CD4-positive, alpha-beta T cell treated with Interleukin-17A for 4 hours (primary cell): Measurements from ENCODE around the gene TMEM74B.

Experiments
- DNase-seq: peaks from one replicate; pipeline ENCODE4 v3.0.0-alpha.2; 2020; ENCODE audit warnings: mixed read lengths

TMEM74B gene

DNA sequence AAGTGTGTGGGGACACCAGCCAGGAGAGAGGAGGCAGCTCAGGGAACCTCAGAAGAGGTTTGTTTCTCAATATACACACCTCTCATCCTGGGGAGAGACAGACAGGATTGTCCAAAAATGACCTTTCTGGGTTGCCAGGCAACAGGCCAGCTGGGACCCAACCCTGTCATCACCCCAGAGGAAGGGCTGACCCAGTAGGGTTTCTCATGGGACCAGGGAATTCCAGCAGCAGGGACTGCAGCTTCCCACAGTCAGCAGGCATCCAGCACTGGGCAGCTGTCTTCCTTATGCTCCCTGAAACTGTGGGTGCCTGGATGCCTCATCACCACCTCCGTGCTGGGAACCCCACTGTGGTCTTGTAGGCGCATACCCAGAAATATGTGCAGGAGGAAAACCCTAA is 19.8 kb upstream of the TMEM74B start:
- no peak for DNase-seq

GRCh38 chr20:1204113-1204512 is 19.3 kb upstream of the TMEM74B start:
- no peak for DNase-seq

GRCh38 chr20:1203630-1204029 is 18.8 kb upstream of the TMEM74B start:
- no peak for DNase-seq

- no peak for DNase-seq
Measured at GRCh38 chr20:1202762-1203504, 18.2 kb upstream of the TMEM74B start, which contains the start of gene C20orf202. C20orf202 (plus strand) TSS chr20:1203454; CDS start chr20:1203586, 132 bp downstream.

DNA sequence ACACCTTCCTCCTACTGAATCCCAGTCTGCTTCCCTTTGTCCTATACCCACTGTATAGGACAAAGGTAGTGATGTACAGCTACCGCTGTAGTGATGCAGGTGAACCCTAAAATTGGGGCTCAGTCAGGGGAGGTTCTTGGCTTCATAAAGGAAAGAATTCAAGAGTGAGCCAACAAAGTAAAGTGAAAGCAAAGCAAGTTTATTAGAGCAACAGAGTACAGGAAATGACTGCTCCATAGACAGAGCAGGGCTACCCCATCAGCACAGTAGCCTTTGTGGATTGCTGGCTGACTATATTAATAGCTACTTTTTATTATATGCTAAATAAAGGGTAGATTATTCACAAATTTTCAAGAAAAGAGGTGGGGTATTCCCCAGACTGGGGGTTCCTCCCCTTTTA is 15.2 kb upstream of the TMEM74B start:
- DNase-seq = no peak

- DNase-seq = no peak
Measured at GRCh38 chr20:1199212-1199873, 14.6 kb upstream of the TMEM74B start.

DNA sequence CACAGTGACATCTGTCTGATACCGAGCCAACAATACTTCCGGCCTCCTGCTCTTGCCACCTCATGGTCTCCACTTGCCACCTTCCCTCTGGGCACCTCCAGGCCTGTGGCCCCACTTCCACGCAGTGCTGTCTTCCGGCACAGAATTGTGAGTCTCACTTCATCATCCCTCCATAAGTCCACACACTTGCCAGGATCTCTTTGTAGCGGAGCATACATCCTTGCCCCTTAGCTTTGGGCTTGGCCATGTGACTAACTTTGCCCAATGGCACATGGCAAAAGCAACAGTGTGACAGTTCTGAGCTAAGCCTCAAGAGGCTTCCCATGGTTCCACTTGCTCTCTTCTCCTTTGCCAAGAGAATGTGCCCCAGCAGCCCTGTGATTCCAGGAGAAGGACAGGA is 14.0 kb upstream of the TMEM74B start:
- DNase-seq = no peak

- no peak for DNase-seq
Measured at GRCh38 chr20:1197801-1198200, 13.0 kb upstream of the TMEM74B start.

- no peak for DNase-seq
Measured at GRCh38 chr20:1196634-1197033, 11.9 kb upstream of the TMEM74B start.

DNA sequence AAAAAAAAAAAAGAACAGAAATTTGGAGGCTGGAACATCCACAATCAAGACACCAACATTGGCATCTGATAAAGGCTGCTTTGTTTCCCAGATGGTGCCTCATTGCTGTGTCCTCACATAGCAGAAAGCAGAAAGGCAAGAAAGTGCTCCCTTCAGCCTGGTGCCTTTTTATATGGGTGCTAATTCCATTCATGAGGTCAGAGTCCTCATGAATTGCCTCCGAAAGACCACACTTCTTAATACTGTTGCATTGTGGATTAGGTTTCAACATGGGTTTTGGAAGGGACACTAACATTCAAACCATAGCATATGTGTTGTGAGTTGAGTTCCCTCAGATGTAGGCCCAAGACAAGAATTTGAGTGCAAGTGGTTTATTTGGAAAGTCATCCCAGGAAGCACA is 10.4 kb upstream of the TMEM74B start:
- DNase-seq = no peak

- DNase-seq = no peak
Measured at GRCh38 chr20:1191299-1191698, 6.5 kb upstream of the TMEM74B start.

DNA sequence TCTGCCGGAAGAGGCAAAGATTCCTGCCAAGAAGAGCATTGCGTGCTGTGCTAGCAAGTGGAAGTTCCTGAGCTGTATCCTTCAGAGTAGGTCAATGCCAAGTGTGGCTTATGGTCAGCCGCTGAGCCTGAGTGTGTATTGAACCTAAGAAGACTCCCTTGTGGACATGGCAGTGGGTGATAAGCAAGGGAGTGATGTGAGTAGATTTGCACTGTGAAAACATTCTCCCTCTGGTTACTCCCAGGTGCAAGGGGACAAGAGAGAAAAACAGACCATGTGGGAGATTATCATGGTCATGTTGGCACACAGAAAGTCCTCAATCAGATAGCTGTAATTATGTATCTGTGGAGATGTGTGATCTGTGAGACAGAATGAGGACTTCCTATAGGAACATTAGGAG is 6.1 kb upstream of the TMEM74B start:
- DNase-seq = no peak

- DNase-seq = no peak
Measured at GRCh38 chr20:1189827-1190226, 5.0 kb upstream of the TMEM74B start.

DNA sequence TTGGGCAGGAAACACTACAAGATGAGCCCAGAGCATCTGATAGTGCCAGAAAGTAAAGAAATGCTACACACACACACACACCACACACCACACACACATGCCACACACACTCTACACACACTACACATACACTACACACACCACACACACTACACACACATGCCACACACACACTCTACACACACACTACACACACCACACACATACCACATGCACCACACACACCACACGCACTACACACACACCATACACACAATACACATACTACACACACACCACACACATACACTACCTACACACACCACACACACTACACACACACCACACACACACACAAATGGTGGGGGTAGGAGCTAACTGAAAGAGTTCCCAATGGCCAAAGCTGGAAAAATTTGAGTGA is 3.6 kb upstream of the TMEM74B start:
- DNase-seq = no peak

DNA sequence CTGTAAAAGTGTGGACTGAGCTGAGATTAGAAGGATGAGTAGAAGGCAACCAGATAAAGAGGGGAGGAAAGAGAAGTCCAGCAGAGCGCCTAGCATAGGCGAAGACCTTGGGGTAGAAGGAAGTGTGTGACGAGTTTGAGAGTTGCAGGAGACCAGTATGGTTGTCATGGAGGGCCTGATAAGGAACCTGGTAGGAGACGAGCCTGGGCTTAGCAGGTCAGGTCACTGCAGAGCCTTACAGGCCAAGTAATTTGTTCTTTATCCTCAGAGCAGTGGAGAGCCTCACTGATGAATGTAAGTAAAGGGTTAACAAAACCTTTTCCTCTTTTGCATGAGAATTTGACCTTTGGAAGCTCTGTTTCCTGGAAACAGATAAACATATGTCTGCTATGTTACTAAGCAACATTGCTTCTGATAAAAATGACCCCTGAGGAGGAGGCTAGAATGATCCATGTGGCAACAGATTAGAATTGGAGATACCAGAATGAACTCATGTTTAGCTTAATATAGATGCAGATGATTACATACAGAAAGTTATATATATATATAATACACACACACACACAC is 2.9 kb upstream of the TMEM74B start:
- DNase-seq = no peak

- no peak for DNase-seq
Measured at GRCh38 chr20:1186367-1186991, 1.7 kb upstream of the TMEM74B start.

GRCh38 chr20:1185790-1186334 is 1.1 kb upstream of the TMEM74B start:
- peak; percentile 57 for DNase-seq

DNA sequence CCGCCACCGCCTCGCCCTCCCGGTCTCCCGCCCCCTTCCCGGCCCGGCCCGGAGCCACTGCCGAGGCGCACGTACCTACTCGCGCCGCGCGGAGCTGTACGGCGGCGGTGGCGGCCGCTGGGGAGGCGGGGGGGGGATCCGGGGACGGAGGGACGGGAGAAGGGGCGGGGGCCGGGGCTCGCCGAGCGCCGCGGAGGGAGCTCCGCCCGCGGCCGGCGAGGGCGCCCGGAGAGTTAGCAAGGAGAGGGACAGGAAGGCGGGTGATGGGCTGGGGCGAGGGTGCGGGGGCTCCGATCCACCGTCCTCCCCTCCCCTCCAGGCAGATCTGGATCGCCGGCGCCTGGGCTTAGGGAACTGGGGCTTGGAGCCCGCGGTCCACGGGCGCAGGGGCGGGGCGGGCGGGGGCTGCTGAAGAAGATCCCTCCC is 548 bp upstream of the TMEM74B start:
- peak; percentile 10 for DNase-seq

DNA sequence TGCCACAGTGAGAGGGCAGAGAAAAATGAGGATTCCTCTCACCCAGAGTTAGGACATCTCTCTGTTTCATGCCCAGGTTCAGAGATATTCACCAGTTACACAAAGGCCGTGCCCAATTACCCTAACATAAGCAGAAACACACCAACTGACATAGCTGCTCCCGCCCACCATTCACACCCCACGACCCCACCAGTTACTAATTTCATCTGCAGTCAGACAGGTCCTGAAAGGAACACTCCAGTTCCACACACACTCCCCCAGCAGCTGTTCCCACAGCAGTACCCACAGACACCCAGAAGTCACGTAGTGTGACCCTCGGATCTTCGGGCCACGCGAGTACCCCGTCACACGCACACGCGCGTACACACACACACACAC is 532 bp downstream of the TMEM74B start:
- DNase-seq = no peak

- no peak for DNase-seq
Measured at GRCh38 chr20:1183153-1183552, 1.6 kb downstream of the TMEM74B start.

- no peak for DNase-seq
Measured at GRCh38 chr20:1182106-1182505, 2.7 kb downstream of the TMEM74B start.

- no peak for DNase-seq
Measured at GRCh38 chr20:1180949-1181348, 3.8 kb downstream of the TMEM74B start.

GRCh38 chr20:1178623-1179022 is 6.2 kb downstream of the TMEM74B start:
- DNase-seq = no peak

DNA sequence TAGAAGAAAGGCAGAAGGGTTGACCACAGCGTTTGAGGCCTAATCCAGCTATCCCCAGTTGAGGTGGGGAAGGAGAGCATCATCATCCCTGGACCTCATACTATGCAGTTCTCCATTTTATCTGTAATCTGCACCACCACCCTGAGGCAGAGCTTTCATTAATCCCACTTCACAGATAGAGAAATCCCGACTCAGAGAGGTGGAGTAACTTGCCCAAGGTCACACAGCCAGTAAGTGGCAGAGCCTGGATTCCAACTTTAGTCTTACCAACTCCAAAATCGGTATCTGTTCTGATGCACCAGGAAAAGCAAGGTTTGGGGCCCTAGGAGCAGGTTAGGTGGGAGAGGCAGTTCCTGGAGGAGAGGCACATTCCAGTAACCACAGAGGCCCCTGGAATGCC is 6.7 kb downstream of the TMEM74B start:
- DNase-seq = no peak
